Measurements from ENCODE around the gene MYEOV. TPM values are rescaled to one million over a fixed set of nuclear protein-coding genes. Genes with fewer than 3 reads are reported as not detected.

The MYEOV gene
- total RNA-seq, 1 experiment from 2014 or later, result 0.22 TPM

GRCh38 chr11:69250186-69251056 is 43.5 kb upstream of the MYEOV start:
- Histone ChIP-seq H3K4ac (ENCODE audit: low read depth, low read length) (no peak overlapping the region), H3K9me3 (ENCODE audit: control insufficient read depth, low read depth, low read length) (no peaks in the 10 kb centered on the region), H4K20me1 (ENCODE audit: control insufficient read depth, insufficient read depth, insufficient read length) (no peaks in the 10 kb centered on the region), H4K8ac (replicated peaks; ENCODE audit: insufficient read length, low read depth, low read length) (no peak overlapping the region), H2BK120ac (ENCODE audit: low read depth, low read length, poor library complexity, severe bottlenecking) (no peak overlapping the region), H3K27ac (ENCODE audit: insufficient read length, low read depth, low read length) (no peak overlapping the region), H3K79me2 (ENCODE audit: insufficient read depth, low read length) (no peaks in the 10 kb centered on the region), H3K79me1 (ENCODE audit: insufficient read depth, low read depth, low read length, poor library complexity, severe bottlenecking) (no peaks in the 10 kb centered on the region), H3K27me3 (ENCODE audit: insufficient read depth, low read length) (no peaks in the 10 kb centered on the region; the same call in 1 of the 2 replicates), H3K4me2 (ENCODE audit: insufficient read depth, insufficient read length, low read length) (peak overlapping the region; percentile 31), H2BK12ac (ENCODE audit: insufficient read length, low read depth, low read length) (no peak overlapping the region), H3K4me1 (ENCODE audit: insufficient read depth, low read length) (peaks cover 3% of the 10 kb centered on the region; the same call in 1 of the 2 replicates), H3K56ac (ENCODE audit: insufficient read length, low read depth, low read length) (no peak overlapping the region), H2AFZ (ENCODE audit: low read length) (no peak overlapping the region), H4K91ac (ENCODE audit: insufficient read length, low read depth, low read length) (no peak overlapping the region), H3K14ac (ENCODE audit: insufficient read depth, low read length) (no peak overlapping the region; the same call in 1 of the 2 replicates), H3K9ac (ENCODE audit: extremely low read depth, insufficient read length, low read length) (no peak overlapping the region), H2BK15ac (ENCODE audit: low read depth, low read length) (no peak overlapping the region), H2BK20ac (ENCODE audit: low read depth, low read length, poor library complexity, severe bottlenecking) (no peak overlapping the region), H3K23me2 (ENCODE audit: insufficient read length, low read depth, low read length, poor library complexity, severe bottlenecking) (no peaks in the 10 kb centered on the region), H2AK5ac (ENCODE audit: insufficient read length, low read length) (no peak overlapping the region), H3K23ac (ENCODE audit: insufficient read length, low read depth, low read length) (no peak overlapping the region), H2BK5ac (ENCODE audit: insufficient read length, low read length) (no peak overlapping the region), H3T11ph (ENCODE audit: low read length) (no peak overlapping the region), H4K5ac (ENCODE audit: insufficient read length, low read depth, low read length) (no peak overlapping the region), H3K18ac (ENCODE audit: insufficient read length, low read depth, low read length) (no peak overlapping the region)
- H3K27ac Mint-ChIP-seq, result no peak overlapping the region; a peak in 2 of 7 replicates
- peaks cover 86% of the 10 kb centered on the region for H3K27me3 Mint-ChIP-seq (ENCODE audit: low read depth)
- peaks cover 15 to 19% of the 10 kb centered on the region in 2 experiments for H3K9me3 Mint-ChIP-seq
- no peak for TF ChIP-seq CTCF (conservative IDR thresholded peaks at IDR 0.05)
- no CpG with 5 or more reads among the region's 16 CpGs for WGBS (ENCODE audit: extremely low coverage, insufficient read length, low lambda C conversion rate)
- DNase-seq, result no peak
- H3K4me3 Mint-ChIP-seq, result peak overlapping the region in 1 of 2 experiments; percentile 36; a peak in 2 of 5 replicates
- H3K4me1 Mint-ChIP-seq, result peaks cover 27 to 33% of the 10 kb centered on the region in 2 experiments
- peaks cover 0 to 16% (median 5%) of the 10 kb centered on the region in 3 experiments; a peak in 4 of 7 replicates for H3K36me3 Mint-ChIP-seq (ENCODE audit: insufficient read depth in 1 of 3, low read depth in 3 of 3)

Data from H9 (cell line).